PFSK-1 (cell line): ENCODE data around the gene ALG5.

Source experiments
- POLR2AphosphoS5 ChIP-seq: IDR thresholded peaks from 2 replicates; pipeline ENCODE4 v1.6.1; 2012; ENCODE audit warnings: low read depth, mild to moderate bottlenecking, control low read depth, low read length, moderate library complexity
- TAF1 ChIP-seq: IDR thresholded peaks from 2 replicates; pipeline ENCODE4 v1.6.1; 2012; ENCODE audit warnings: low read length, control low read depth, borderline replicate concordance; ENCODE audit not compliant: insufficient read depth
- TF ChIP-seq, protein P1 (sequence below), 2 experiments: IDR thresholded peaks; 2 replicates each; pipeline versions ENCODE4 v1.6.1 to v1.8.0; 2011 to 2012; ENCODE audit warnings: low read depth in 2 of 2, low read length in 2 of 2, control low read depth in 1 of 2, inconsistent platforms in 1 of 2, mild to moderate bottlenecking in 1 of 2, moderate library complexity in 1 of 2; ENCODE audit not compliant: insufficient read depth in 1 of 2

DNA sequence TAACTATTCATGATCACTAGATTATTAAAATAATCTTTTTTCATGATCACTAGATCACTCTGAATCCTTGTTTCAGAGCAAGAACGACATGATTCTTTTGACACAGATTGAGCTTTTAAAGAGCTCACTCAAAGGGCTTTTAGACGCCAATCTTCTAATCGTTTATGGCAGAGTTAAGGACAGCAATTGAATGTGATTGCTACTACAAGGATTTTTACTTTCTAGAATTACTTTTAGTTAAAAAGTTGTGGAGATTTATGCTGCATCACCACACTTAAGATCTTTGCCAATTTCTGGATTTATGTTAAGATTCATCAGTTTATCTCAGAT, 2.7 kb upstream of the ALG5 start:
- TF ChIP-seq TAF1: no peak
- no peak for TF ChIP-seq POLR2AphosphoS5
- TF ChIP-seq, protein P1, sequence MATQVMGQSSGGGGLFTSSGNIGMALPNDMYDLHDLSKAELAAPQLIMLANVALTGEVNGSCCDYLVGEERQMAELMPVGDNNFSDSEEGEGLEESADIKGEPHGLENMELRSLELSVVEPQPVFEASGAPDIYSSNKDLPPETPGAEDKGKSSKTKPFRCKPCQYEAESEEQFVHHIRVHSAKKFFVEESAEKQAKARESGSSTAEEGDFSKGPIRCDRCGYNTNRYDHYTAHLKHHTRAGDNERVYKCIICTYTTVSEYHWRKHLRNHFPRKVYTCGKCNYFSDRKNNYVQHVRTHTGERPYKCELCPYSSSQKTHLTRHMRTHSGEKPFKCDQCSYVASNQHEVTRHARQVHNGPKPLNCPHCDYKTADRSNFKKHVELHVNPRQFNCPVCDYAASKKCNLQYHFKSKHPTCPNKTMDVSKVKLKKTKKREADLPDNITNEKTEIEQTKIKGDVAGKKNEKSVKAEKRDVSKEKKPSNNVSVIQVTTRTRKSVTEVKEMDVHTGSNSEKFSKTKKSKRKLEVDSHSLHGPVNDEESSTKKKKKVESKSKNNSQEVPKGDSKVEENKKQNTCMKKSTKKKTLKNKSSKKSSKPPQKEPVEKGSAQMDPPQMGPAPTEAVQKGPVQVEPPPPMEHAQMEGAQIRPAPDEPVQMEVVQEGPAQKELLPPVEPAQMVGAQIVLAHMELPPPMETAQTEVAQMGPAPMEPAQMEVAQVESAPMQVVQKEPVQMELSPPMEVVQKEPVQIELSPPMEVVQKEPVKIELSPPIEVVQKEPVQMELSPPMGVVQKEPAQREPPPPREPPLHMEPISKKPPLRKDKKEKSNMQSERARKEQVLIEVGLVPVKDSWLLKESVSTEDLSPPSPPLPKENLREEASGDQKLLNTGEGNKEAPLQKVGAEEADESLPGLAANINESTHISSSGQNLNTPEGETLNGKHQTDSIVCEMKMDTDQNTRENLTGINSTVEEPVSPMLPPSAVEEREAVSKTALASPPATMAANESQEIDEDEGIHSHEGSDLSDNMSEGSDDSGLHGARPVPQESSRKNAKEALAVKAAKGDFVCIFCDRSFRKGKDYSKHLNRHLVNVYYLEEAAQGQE (IDR thresholded peaks at IDR 0.05; ENCODE audit: insufficient read depth in 1 of 2, low read depth in 2 of 2, low read length in 2 of 2): no peak
